H1 (cell line): ENCODE measurements around the gene ZNF620.
"Not testable (repeated sequence)": the region's sequence is repeated elsewhere in the genome, so short reads cannot be mapped to it uniquely, and the experiment has no call there.

ENCODE experiments used
- CEBPB ChIP-seq: IDR thresholded peaks from 2 replicates; pipeline ENCODE4 v1.6.1; 2012; ENCODE audit warnings: low read depth, low read length
- CHD1 ChIP-seq: IDR thresholded peaks from 2 replicates; pipeline ENCODE4 v1.6.1; 2012; ENCODE audit warnings: low read depth, low read length, improper control_type of control experiment
- CREB1 ChIP-seq: IDR thresholded peaks from 2 replicates; pipeline ENCODE4 v1.6.1; 2012; ENCODE audit warnings: inconsistent platforms
- EGR1 ChIP-seq: IDR thresholded peaks from 2 replicates; pipeline ENCODE4 v1.6.1; 2011; ENCODE audit warnings: low read depth, low read length, borderline replicate concordance
- EP300 ChIP-seq, 2 experiments: IDR thresholded peaks; 1 replicate in 1 of 2; 2 replicates in 1 of 2; pipeline ENCODE4 v1.6.1; 2011 to 2012; ENCODE audit warnings: low read depth in 2 of 2, low read length in 2 of 2, mild to moderate bottlenecking in 2 of 2, borderline replicate concordance in 1 of 2, inconsistent platforms in 1 of 2, moderate library complexity in 1 of 2
- EZH2 ChIP-seq: fragments of 200-600 bp; sonication (generic); IDR thresholded peaks from 2 replicates; pipeline ENCODE4 v1.7.1; 2012; ENCODE audit warnings: low read depth, mild to moderate bottlenecking, moderate library complexity, low read length, inconsistent platforms; ENCODE audit not compliant: severe bottlenecking
- POLR2A ChIP-seq, 2 experiments: IDR thresholded peaks; 1 replicate in 1 of 2; 2 replicates in 1 of 2; pipeline ENCODE4 v1.6.1; 2011; ENCODE audit warnings: low read depth in 2 of 2, low read length in 2 of 2, mild to moderate bottlenecking in 2 of 2; ENCODE audit errors: control extremely low read depth in 1 of 2
- RAD21 ChIP-seq, 2 experiments: IDR thresholded peaks in 1 of 2; conservative IDR thresholded peaks in 1 of 2; 2 replicates each; pipeline ENCODE4 v1.6.1; 2011; ENCODE audit warnings: low read depth in 2 of 2, low read length in 2 of 2, improper control_type of control experiment in 1 of 2, inconsistent platforms in 1 of 2, mild to moderate bottlenecking in 1 of 2, moderate library complexity in 1 of 2
- SIN3A ChIP-seq, 2 experiments: IDR thresholded peaks in 1 of 2; conservative IDR thresholded peaks in 1 of 2; 2 replicates each; pipeline ENCODE4 v1.6.1; 2011 to 2012; ENCODE audit warnings: low read length in 2 of 2, improper control_type of control experiment in 1 of 2, low read depth in 1 of 2, mild to moderate bottlenecking in 1 of 2
- SRF ChIP-seq: IDR thresholded peaks from 2 replicates; pipeline ENCODE4 v1.6.1; 2011; ENCODE audit warnings: mild to moderate bottlenecking, low read depth, low read length, moderate library complexity
- TF ChIP-seq, protein P1 (sequence below), 3 experiments: IDR thresholded peaks; 1 replicate in 2 of 3; 2 replicates in 1 of 3; pipeline versions ENCODE4 v1.5.1 to v1.6.1; 2011; ENCODE audit warnings: low read length in 3 of 3, mild to moderate bottlenecking in 3 of 3, inconsistent platforms in 2 of 3, low read depth in 1 of 3, moderate library complexity in 1 of 3; ENCODE audit not compliant: insufficient read depth in 1 of 3; ENCODE audit errors: control extremely low read depth in 1 of 3
- TF ChIP-seq, protein P2 (sequence below): IDR thresholded peaks from 2 replicates; pipeline ENCODE4 v1.6.1; 2011; ENCODE audit warnings: low read length, improper control_type of control experiment
- TF ChIP-seq, protein P3 (sequence below): IDR thresholded peaks from 2 replicates; pipeline ENCODE4 v1.6.1; 2011; ENCODE audit warnings: low read depth, mild to moderate bottlenecking, low read length; ENCODE audit not compliant: insufficient read depth
- TF ChIP-seq, protein P4 (sequence below): IDR thresholded peaks from 2 replicates; pipeline ENCODE4 v1.6.1; 2012; ENCODE audit warnings: inconsistent platforms

- TF ChIP-seq, protein P1, sequence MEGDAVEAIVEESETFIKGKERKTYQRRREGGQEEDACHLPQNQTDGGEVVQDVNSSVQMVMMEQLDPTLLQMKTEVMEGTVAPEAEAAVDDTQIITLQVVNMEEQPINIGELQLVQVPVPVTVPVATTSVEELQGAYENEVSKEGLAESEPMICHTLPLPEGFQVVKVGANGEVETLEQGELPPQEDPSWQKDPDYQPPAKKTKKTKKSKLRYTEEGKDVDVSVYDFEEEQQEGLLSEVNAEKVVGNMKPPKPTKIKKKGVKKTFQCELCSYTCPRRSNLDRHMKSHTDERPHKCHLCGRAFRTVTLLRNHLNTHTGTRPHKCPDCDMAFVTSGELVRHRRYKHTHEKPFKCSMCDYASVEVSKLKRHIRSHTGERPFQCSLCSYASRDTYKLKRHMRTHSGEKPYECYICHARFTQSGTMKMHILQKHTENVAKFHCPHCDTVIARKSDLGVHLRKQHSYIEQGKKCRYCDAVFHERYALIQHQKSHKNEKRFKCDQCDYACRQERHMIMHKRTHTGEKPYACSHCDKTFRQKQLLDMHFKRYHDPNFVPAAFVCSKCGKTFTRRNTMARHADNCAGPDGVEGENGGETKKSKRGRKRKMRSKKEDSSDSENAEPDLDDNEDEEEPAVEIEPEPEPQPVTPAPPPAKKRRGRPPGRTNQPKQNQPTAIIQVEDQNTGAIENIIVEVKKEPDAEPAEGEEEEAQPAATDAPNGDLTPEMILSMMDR (IDR thresholded peaks at IDR 0.05; ENCODE audit: control extremely low read depth in 1 of 3, insufficient read depth in 1 of 3, low read depth in 1 of 3, low read length in 3 of 3): not testable (repeated sequence)
- TF ChIP-seq, protein P2, sequence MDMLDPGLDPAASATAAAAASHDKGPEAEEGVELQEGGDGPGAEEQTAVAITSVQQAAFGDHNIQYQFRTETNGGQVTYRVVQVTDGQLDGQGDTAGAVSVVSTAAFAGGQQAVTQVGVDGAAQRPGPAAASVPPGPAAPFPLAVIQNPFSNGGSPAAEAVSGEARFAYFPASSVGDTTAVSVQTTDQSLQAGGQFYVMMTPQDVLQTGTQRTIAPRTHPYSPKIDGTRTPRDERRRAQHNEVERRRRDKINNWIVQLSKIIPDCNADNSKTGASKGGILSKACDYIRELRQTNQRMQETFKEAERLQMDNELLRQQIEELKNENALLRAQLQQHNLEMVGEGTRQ: not testable (repeated sequence)
- not testable (repeated sequence) for TF ChIP-seq SIN3A (conservative IDR thresholded peaks at IDR 0.05 in 1 of 2, IDR thresholded peaks at IDR 0.05 in 1 of 2; ENCODE audit: low read depth in 1 of 2, low read length in 2 of 2); CEBPB; POLR2A (IDR thresholded peaks at IDR 0.05; ENCODE audit: control extremely low read depth in 1 of 2, low read depth in 2 of 2, low read length in 2 of 2); SRF; EZH2; RAD21 (IDR thresholded peaks at IDR 0.05 in 1 of 2, conservative IDR thresholded peaks at IDR 0.05 in 1 of 2; ENCODE audit: low read depth in 2 of 2, low read length in 2 of 2); CREB1; EP300 (IDR thresholded peaks at IDR 0.05; ENCODE audit: borderline replicate concordance in 1 of 2, low read depth in 2 of 2, low read length in 2 of 2); CHD1; EGR1
- TF ChIP-seq, protein P3, sequence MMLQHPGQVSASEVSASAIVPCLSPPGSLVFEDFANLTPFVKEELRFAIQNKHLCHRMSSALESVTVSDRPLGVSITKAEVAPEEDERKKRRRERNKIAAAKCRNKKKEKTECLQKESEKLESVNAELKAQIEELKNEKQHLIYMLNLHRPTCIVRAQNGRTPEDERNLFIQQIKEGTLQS: not testable (repeated sequence)
- TF ChIP-seq, protein P4, sequence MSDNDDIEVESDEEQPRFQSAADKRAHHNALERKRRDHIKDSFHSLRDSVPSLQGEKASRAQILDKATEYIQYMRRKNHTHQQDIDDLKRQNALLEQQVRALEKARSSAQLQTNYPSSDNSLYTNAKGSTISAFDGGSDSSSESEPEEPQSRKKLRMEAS: not testable (repeated sequence)
Measured at GRCh38 chr3:40462838-40463237, 43.0 kb upstream of the ZNF620 start.
